BE2C (cell line): Measurements from ENCODE around the gene ARHGAP26.

ENCODE experiments used
- DNase-seq: peaks from one replicate; pipeline ENCODE4 v3.0.0-alpha.2; 2020
- H3K27me3 ChIP-seq: fragments of 250-450 bp; sonication (Bioruptor Pico); 2 replicates; pipeline ENCODE4 v1.5.1; 2020; ENCODE audit warnings: mild to moderate bottlenecking
- H3K36me3 ChIP-seq: fragments of 250-450 bp; sonication (Bioruptor Pico); 2 replicates; pipeline ENCODE4 v1.5.1; 2020; ENCODE audit warnings: mild to moderate bottlenecking
- H3K4me1 ChIP-seq: fragments of 250-450 bp; sonication (Bioruptor Pico); 2 replicates; pipeline ENCODE4 v1.5.1; 2020
- H3K4me3 ChIP-seq: 2 replicates; pipeline ENCODE4 v1.5.1; 2011; ENCODE audit warnings: low read depth, low read length
- H3K9me3 ChIP-seq: fragments of 250-450 bp; sonication (Bioruptor Pico); 2 replicates; pipeline ENCODE4 v1.5.1; 2020
- TF ChIP-seq, protein P1 (sequence below): IDR thresholded peaks from 2 replicates; pipeline ENCODE4 v1.5.1; 2012; ENCODE audit warnings: mild to moderate bottlenecking, low read depth, low read length

Gene ARHGAP26

DNA sequence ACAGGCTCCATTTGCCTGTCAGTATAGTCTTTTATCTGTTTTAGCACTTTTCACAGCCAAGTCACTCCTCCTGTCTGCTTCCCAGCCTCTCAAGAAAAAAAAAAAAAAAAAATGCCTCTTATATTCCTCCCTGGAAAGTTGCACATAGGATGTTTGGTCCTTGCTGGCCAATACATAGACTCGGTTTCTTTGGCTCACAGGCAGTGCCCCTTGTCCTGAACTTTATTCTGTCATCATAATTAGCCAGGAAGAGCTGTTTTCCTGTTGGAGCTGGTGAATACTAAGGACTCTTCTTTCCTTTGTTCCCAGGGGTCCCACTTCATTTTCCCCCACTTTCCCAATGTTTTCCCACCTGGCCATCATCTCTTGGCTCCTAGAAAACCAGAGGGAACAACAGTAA, 442.1 kb downstream of the ARHGAP26 start:
- H3K36me3 ChIP-seq: no peaks in the 10 kb centered on the region
- no peaks in the 10 kb centered on the region for H3K27me3 ChIP-seq
- TF ChIP-seq, protein P1, sequence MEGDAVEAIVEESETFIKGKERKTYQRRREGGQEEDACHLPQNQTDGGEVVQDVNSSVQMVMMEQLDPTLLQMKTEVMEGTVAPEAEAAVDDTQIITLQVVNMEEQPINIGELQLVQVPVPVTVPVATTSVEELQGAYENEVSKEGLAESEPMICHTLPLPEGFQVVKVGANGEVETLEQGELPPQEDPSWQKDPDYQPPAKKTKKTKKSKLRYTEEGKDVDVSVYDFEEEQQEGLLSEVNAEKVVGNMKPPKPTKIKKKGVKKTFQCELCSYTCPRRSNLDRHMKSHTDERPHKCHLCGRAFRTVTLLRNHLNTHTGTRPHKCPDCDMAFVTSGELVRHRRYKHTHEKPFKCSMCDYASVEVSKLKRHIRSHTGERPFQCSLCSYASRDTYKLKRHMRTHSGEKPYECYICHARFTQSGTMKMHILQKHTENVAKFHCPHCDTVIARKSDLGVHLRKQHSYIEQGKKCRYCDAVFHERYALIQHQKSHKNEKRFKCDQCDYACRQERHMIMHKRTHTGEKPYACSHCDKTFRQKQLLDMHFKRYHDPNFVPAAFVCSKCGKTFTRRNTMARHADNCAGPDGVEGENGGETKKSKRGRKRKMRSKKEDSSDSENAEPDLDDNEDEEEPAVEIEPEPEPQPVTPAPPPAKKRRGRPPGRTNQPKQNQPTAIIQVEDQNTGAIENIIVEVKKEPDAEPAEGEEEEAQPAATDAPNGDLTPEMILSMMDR: no peak
- no peak for DNase-seq
- H3K9me3 ChIP-seq: no peaks in the 10 kb centered on the region
- no peak overlapping the region for H3K4me3 ChIP-seq
- peaks cover 5% of the 10 kb centered on the region; the same call in 1 of the 2 replicates for H3K4me1 ChIP-seq

GRCh38 chr5:143213231-143213850, 443.2 kb downstream of the ARHGAP26 start:
- H3K4me1 ChIP-seq: no peaks in the 10 kb centered on the region; the same call in 1 of the 2 replicates
- TF ChIP-seq, protein P1: no peak
- no peaks in the 10 kb centered on the region for H3K36me3 ChIP-seq
- H3K27me3 ChIP-seq: no peaks in the 10 kb centered on the region
- H3K9me3 ChIP-seq: no peaks in the 10 kb centered on the region
- no peak for DNase-seq
- H3K4me3 ChIP-seq: no peak overlapping the region

- Histone ChIP-seq H3K36me3 (no peaks in the 10 kb centered on the region), H3K4me3 (no peak overlapping the region), H3K4me1 (no peaks in the 10 kb centered on the region), H3K27me3 (no peaks in the 10 kb centered on the region), H3K9me3 (no peaks in the 10 kb centered on the region)
- DNase-seq: no peak
- TF ChIP-seq, protein P1: no peak
Observed at GRCh38 chr5:143213851-143214363, 443.7 kb downstream of the ARHGAP26 start.

DNA sequence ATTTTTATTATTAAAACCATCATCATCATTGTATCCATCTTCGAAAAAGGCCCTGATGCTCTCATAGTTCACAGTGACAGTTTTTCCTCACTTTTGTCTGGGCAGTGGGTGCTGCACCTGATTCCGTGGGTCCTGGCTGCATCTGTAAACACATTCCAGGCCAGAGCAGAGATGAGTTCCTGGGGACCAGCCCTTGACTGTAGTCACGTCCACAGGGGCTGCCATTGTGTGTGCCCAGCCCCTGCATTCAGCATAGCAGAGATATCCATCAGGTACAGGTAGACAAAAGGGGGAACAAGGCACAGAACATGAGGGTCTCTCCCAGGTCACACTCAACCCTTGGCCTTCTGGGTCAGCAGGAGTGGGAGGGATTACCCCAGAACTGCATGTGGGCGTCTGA, 444.3 kb downstream of the ARHGAP26 start:
- H3K4me3 ChIP-seq: no peak overlapping the region

GRCh38 chr5:143214890-143215289, 444.7 kb downstream of the ARHGAP26 start:
- no peaks in the 10 kb centered on the region for H3K9me3 ChIP-seq
- TF ChIP-seq, protein P1: no peak
- no peaks in the 10 kb centered on the region for H3K4me1 ChIP-seq
- H3K36me3 ChIP-seq: no peaks in the 10 kb centered on the region
- no peak overlapping the region for H3K4me3 ChIP-seq
- no peak for DNase-seq
- no peaks in the 10 kb centered on the region for H3K27me3 ChIP-seq

More for the DNA sequence above, 444.3 kb downstream of the ARHGAP26 start:
- H3K27me3 ChIP-seq: no peaks in the 10 kb centered on the region
- no peak for DNase-seq
- H3K4me1 ChIP-seq: no peaks in the 10 kb centered on the region
- H3K9me3 ChIP-seq: no peaks in the 10 kb centered on the region
- no peaks in the 10 kb centered on the region for H3K36me3 ChIP-seq
- TF ChIP-seq, protein P1: no peak

DNA sequence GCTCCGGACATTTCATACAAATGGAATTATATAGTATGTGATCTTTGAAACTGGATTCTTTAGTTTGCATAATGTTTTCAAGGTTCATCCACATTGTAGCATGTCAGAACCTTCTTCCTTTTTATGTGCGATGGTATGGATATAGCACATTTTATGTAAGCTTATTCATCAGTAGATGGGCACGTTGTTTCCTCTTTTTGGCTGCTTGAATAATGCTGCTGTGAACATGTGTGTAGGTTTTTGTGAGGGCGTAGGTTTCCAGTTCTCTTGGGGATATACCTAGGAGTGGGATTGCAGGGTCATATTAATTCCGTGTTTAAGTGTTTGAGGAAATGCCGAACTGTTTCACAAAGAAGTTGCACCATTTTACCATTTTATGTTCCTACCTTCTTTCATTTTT, 445.5 kb downstream of the ARHGAP26 start:
- Histone ChIP-seq H3K27me3 (no peaks in the 10 kb centered on the region), H3K4me3 (no peak overlapping the region), H3K4me1 (no peaks in the 10 kb centered on the region), H3K9me3 (no peaks in the 10 kb centered on the region), H3K36me3 (no peaks in the 10 kb centered on the region)
- TF ChIP-seq, protein P1: no peak
- no peak for DNase-seq
